H54 (cell line): ENCODE data around the gene CCDC88C.
A peak's percentile ranks its signal among the peaks of the same experiment; 100 is the strongest.
"Not testable (repeated sequence)": the region's sequence is repeated elsewhere in the genome, so short reads cannot be mapped to it uniquely, and the experiment has no call there.

Experiments used
- DNase-seq: peaks from one replicate; pipeline ENCODE4 v3.0.0; 2011; ENCODE audit warnings: low spot score, mixed read lengths; ENCODE audit not compliant: insufficient read length
- FAIRE-seq: peaks from 3 replicates; lab custom pipeline; 2011; peaks lifted over from hg19 to GRCh38; lab: Jason Lieb, UNC
- POLR2A ChIP-seq: IDR thresholded peaks from 2 replicates; pipeline ENCODE4 v1.6.1; 2011; ENCODE audit warnings: low read depth, mild to moderate bottlenecking, low read length

CCDC88C gene

DNA sequence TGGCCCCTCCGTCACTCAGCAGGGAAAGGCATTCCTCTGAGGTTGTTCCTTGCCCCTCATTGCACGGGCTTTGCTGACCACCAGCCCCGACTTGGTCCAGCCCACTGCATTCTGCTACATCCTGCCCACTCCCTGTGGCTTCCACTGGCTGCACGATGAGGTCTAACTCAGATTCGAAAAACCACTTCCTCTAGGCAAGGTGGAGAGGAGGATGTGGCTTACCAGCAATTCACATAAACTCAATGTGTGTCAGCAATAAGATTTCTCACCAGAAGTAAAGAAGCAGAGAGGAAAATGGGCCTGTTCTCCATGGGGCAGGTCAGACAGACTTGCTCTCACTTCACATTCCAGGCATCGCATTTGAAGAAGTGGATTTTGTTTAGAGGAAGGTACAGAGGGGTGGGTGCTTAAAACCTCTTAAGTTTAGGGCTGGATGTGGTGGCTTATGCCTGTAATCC, 187.8 kb downstream of the CCDC88C start:
- peak; percentile 62 for DNase-seq
- no peak for TF ChIP-seq POLR2A
- peak; percentile 75 for FAIRE-seq

DNA sequence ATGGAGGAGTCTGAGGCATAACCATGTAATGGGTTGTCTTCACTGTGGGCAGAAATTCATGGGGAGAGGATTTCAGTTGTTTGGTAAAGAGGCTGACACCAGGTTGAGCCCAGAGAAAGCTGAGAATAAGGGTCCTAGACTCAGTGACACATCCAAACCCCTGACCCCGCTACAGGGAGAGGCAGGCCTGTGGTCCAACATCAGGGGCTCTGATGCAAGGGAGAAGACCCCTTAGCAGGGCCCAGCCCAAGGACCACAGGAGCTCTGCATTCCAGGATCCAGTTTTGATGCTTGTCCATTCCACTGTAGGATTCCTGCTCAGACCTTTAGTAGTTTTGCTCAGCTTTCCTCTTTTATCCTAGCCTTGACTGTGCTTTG, 188.6 kb downstream of the CCDC88C start:
- no peak for TF ChIP-seq POLR2A
- FAIRE-seq (no peak), DNase-seq (no peak)

DNA sequence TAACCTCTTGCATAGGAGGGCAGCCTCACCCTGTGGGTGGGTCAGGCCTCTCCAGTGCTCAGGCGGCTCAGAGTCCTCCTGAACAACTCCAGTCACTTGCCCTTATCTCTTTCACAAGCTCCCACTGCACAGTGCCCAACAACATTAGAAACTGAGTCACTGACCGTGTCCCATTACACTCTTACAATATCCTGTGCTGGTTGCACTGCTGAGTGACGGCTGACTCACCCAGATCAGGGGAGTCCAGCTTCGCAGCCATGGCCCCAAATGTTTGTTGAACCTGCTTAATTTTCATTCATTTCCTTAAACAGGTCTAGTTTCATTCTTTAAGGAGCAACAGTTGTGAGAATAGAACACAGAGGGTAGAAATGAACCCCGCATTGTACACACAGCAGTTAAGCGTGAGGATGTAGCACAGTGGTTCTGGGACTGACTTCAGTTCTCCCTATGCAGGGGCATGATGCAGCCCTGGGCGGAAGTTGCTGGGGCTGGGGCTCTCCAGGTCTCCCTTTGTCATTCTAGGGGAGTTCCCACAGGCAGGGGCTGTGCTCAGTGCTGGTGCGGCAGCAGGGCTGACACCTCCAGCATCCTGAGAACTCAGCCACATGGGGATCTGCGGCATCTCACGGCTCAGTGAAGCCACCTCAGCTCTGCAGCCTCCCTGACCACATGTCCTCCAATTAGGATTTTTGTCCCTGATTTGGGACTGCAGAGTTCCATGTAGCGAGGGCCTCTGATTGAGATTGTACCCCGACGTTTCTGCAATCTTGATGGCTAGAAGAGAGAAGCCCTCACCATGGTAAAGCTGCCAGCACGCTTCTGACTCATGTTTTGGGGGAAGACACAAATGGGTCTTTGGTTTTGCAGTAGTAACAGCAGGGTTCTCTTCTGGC, 189.3 kb downstream of the CCDC88C start:
- DNase-seq (no peak), FAIRE-seq (peak; percentile 85)
- no peak for TF ChIP-seq POLR2A

DNA sequence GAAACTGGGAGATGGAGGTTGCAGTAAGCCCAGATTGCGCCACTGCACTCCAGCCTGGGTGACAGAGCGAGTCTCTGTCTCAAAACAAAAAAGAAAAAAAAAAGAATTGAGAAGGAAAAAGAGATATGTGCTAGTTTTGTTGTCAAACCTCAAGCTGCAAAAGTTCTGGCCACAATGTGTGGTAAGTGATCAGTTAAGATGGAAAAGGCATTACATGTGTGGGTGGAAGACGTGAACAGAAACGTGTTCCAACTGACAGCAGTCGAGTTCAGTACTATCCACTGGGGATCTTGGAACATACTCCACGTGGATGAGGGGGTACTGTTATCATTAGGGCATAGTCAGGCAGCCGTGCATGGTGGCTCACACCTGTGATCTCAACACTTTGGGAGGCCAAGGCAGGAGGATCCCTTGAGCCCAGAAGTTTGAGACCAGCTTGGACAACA, 190.4 kb downstream of the CCDC88C start:
- DNase-seq (no peak), FAIRE-seq (no peak)
- TF ChIP-seq POLR2A: no peak

DNA sequence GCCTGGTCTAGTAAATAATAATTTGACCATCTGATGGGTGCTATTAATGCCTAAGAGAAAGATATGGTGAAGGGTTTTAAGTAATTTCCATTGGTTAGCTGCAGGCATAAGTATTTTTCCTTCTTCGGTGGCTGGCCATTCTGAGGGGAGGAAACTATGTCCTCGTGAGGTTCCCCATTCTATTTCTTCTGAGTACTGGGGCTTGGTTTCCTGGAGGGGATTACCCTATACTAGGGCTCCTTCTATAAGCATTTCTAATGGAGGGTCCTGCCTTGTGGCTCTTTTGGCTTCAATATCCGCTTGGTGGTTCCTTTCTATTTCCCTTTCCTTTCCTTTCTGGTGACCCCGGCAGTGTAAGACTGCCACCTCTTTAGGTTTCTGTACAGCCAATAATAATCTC, 191.3 kb downstream of the CCDC88C start:
- not testable (repeated sequence) for DNase-seq, FAIRE-seq

DNA sequence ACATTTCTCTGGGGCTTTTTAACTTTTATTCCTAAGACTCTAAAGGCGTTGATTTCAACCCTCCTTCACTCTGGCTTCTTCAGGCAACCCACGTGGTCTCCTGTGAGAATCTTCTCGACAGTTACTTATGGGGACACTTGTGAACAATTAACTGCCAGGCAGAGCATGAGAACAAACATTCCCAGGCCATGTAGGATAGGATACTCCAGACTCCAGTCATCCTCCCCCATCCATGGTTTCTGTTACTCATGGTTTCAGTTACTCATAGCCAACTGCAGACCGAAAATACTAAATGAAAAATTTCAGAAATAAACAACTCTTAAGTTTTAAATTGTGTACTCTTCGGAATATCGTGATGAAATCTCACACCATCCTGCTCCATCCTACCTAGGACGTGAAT, 192.6 kb downstream of the CCDC88C start:
- no peak for DNase-seq

DNA sequence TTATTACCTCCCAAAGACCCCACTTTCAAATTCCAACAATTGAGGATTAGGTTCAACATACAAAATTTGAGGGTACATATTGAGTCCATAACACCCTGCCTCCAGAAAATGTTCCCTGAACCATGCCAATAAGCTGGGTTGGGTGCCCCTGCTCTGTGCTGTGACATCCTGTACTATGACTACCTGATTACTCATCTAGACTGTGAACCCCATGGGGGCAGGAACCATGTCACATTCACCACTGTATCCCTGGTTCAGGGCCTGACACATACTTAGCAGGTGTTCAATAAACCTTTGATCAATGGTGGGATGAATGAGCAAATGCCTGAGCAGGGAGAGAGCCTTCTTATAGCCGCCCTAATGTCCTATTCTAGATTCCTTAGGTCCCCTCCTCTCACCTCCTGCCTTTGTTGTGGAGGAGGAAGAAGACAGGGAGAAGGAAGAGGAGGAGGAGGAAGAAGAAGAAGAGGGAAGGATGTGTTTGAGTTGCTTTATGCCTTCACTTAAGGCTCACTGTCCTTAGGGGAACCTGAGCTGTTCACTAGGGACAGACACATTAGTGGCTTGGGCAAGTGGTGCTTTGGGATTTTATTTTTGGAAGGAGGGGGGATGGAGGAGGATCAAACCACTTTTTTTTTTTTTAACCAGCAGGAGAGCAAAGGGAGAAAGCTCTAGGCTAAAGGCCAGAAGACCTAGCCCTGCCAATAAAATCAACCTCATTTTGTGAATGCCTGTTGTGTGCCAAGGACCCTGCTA, 194.4 kb downstream of the CCDC88C start:
- DNase-seq (no peak), FAIRE-seq (no peak)
- TF ChIP-seq POLR2A: no peak

More for the DNA sequence above, 192.6 kb downstream of the CCDC88C start:
- FAIRE-seq: no peak
- TF ChIP-seq POLR2A: no peak
